DOHH2 (cell line): ENCODE measurements around the gene TMEM217.
"Not testable (repeated sequence)": the region's sequence is repeated elsewhere in the genome, so short reads cannot be mapped to it uniquely, and the experiment has no call there.

Experiments used
- CTCF ChIP-seq: fragments of 200-600 bp; sonication (generic); IDR thresholded peaks from one replicate; pipeline ENCODE4 v1.5.1; 2014; ENCODE audit warnings: antibody characterized with exemption, mild to moderate bottlenecking, low read depth, low read length; ENCODE audit not compliant: poor library complexity, severe bottlenecking
- EZH2phosphoT487 ChIP-seq: fragments of 200-600 bp; sonication (generic); IDR thresholded peaks from 2 replicates; pipeline ENCODE4 v1.6.1; 2017; ENCODE audit warnings: borderline replicate concordance, mild to moderate bottlenecking, antibody characterized with exemption, low read length, moderate library complexity, mixed read lengths

- TF ChIP-seq CTCF, EZH2phosphoT487: not testable (repeated sequence)
Measured at GRCh38 chr6:37307484-37307883, 49.5 kb upstream of the TMEM217 start.
